Measurements from ENCODE around the gene ARHGEF2. TPM values are rescaled to one million over a fixed set of nuclear protein-coding genes. Genes with fewer than 3 reads are reported as not detected.
"Not testable (repeated sequence)": the region's sequence is repeated elsewhere in the genome, so short reads cannot be mapped to it uniquely, and the experiment has no call there.

Gene ARHGEF2
- total and polyA plus RNA-seq, 9 of the 15 experiments (the other 6 are each of a cell fraction or from before 2014, with no cell fraction given), result 7.1 to 162 (median 62.2) TPM

GRCh38 chr1:155930725-155931124, 47.6 kb downstream of the ARHGEF2 start:
- BruUV-seq (replicated peaks); H4K20me1 ChIP-seq (replicated peaks; ENCODE audit: control insufficient read depth, insufficient read depth, low read length); ATAC-seq; H2AFZ ChIP-seq (ENCODE audit: low read depth, low read length); H3K4me3 ChIP-seq; CTCF ChIA-PET (ENCODE audit: low intra/inter-chr PET ratio); DNase-seq (ENCODE audit: extremely low read depth in 1 of 4, low spot score in 3 of 4); FAIRE-seq; H3K9me3 ChIP-seq (replicated peaks; ENCODE audit: control insufficient read depth, insufficient read depth, low read depth, low read length); H3K27me3 ChIP-seq (ENCODE audit: control insufficient read depth in 2 of 2, insufficient read depth in 2 of 2, low read length in 2 of 2); H3K4me2 ChIP-seq (ENCODE audit: insufficient read depth, low read length); H3K9me1 ChIP-seq (ENCODE audit: control insufficient read depth, insufficient read depth, low read length); H3K27ac ChIP-seq (ENCODE audit: extremely low read depth, low read depth, low read length): not testable (repeated sequence)
- Histone ChIP-seq H3K9ac (ENCODE audit: insufficient read depth in 1 of 2, low read depth in 2 of 2, low read length in 2 of 2) (peak overlapping the region in 1 of 2 experiments; percentile 69; a peak in 2 of 4 replicates), H3K36me3 (ENCODE audit: control insufficient read depth, insufficient read depth, low read length) (peaks cover 80% of the 10 kb centered on the region), H3K79me2 (ENCODE audit: control insufficient read depth, insufficient read depth, low read length) (peaks cover 72% of the 10 kb centered on the region), H3K4me1 (replicated peaks in 1 of 2; ENCODE audit: control insufficient read depth in 2 of 2, insufficient read depth in 2 of 2, low read length in 2 of 2) (peaks cover 12 to 13% of the 10 kb centered on the region in 2 experiments; a peak in 4 of 5 replicates)
- intact Hi-C loops (cut with micrococcal nuclease), result loop anchor here (10.0 kb wide), 1 partner anchor 194 kb away; no protein-coding TSS in a partner anchor
- 92% methylated on average over 10 of the region's 10 CpGs for WGBS (ENCODE audit: insufficient coverage, low coverage, missing lambda C conversion rate)
- in situ Hi-C loops (cut with MboI), result loop anchor here (5.0 kb wide), 1 partner anchor 137 kb away; no protein-coding TSS in a partner anchor
- POLR2A ChIA-PET, result interaction anchor here (0.6 to 6.3 kb wide), 9 partner anchors 9 to 168 kb away, joined by 3 to 100 read pairs (median 3); no protein-coding TSS in a partner anchor

DNA sequence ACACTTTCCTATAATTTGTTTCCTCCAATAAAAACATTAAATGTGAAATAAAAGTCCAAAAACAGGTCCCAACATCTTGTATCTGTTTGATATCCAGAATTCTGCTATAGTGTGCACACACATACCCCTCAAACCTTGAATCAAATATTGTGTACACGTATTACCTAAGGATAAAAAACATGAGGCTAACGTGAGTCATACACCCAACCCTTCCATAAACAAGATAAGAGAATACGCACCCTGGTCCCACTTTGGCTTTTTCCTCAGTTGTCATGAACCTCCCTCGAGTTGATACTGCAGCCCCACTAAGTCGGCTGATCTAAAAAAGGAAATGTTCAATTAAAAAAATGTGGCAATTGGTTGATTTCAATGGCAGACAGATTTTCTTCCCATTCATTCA, 49.3 kb downstream of the ARHGEF2 start:
- H3K27ac ChIP-seq (ENCODE audit: extremely low read depth, low read depth, low read length), result no peak overlapping the region

More for the DNA sequence above, 49.3 kb downstream of the ARHGEF2 start:
- in situ Hi-C loops (cut with MboI) (no loop called here), intact Hi-C loops (cut with micrococcal nuclease) (no loop called here)
- Histone ChIP-seq H3K36me3 (ENCODE audit: control insufficient read depth, insufficient read depth, low read length) (peaks cover 96% of the 10 kb centered on the region), H3K79me2 (ENCODE audit: control insufficient read depth, insufficient read depth, low read length) (peaks cover 69% of the 10 kb centered on the region), H3K9me1 (ENCODE audit: control insufficient read depth, insufficient read depth, low read length) (no peaks in the 10 kb centered on the region), H3K9me3 (replicated peaks; ENCODE audit: control insufficient read depth, insufficient read depth, low read depth, low read length) (no peaks in the 10 kb centered on the region), H2AFZ (ENCODE audit: low read depth, low read length) (no peak overlapping the region), H3K27me3 (ENCODE audit: control insufficient read depth in 2 of 2, insufficient read depth in 2 of 2, low read length in 2 of 2) (no peaks in the 10 kb centered on the region), H3K4me1 (replicated peaks in 1 of 2; ENCODE audit: control insufficient read depth in 2 of 2, insufficient read depth in 2 of 2, low read length in 2 of 2) (peaks cover 9 to 12% of the 10 kb centered on the region in 2 experiments; a peak in 4 of 5 replicates), H3K4me2 (ENCODE audit: insufficient read depth, low read length) (no peak overlapping the region), H3K9ac (ENCODE audit: insufficient read depth in 1 of 2, low read depth in 2 of 2, low read length in 2 of 2) (no peak overlapping the region), H4K20me1 (replicated peaks; ENCODE audit: control insufficient read depth, insufficient read depth, low read length) (0 out of 2 replicates have a peak, but pooled peaks cover 5% of the 10 kb centered on the region), H3K4me3 (no peak overlapping the region)
- no peak for FAIRE-seq
- POLR2A ChIA-PET, result interaction anchor here (1.0 to 1.5 kb wide), 2 partner anchors 12 to 137 kb away, joined by 3 to 4 read pairs; no protein-coding TSS in a partner anchor
- TF ChIP-seq JUND (IDR thresholded peaks at IDR 0.05; ENCODE audit: borderline replicate concordance, low read depth, low read length), result peak; percentile 32; the same call in 1 of the 2 replicates
- TF ChIP-seq JUND (tag; IDR thresholded peaks at IDR 0.05; ENCODE audit: borderline replicate concordance, low read depth, low read length), result no peak
- TF ChIP-seq ELK3 (CRISPR knock-in tag; IDR thresholded peaks at IDR 0.05), result no peak
- no peak for TF ChIP-seq MYBL2 (IDR thresholded peaks at IDR 0.05; ENCODE audit: low read depth)
- TF ChIP-seq MYBL2 (CRISPR knock-in tag; IDR thresholded peaks at IDR 0.05; ENCODE audit: borderline replicate concordance), result no peak
- TF ChIP-seq KLF6 (CRISPR knock-in tag; IDR thresholded peaks at IDR 0.05; ENCODE audit: borderline replicate concordance), result no peak
- TF ChIP-seq RBFOX2 (IDR thresholded peaks at IDR 0.05; ENCODE audit: low read depth, low read length), result peak; percentile 30; the same call in 1 of the 2 replicates
- TF ChIP-seq FOSL1 (tag; conservative IDR thresholded peaks at IDR 0.05), result peak; percentile 76
- 52% methylated on average over 5 of the region's 5 CpGs for WGBS (ENCODE audit: insufficient coverage, low coverage, missing lambda C conversion rate)
- CTCF ChIA-PET (ENCODE audit: low intra/inter-chr PET ratio), result no interaction called here
- DNase-seq (ENCODE audit: extremely low read depth in 1 of 4, low spot score in 3 of 4), result peak in 1 of 4 experiments; percentile 33
- no peak for ATAC-seq
- BruUV-seq (replicated peaks), result no TSS peak

Measured in K562 (cell line).